ENCODE data around the gene CCL17.

CCL17 gene

GRCh38 chr16:57426356-57426755, 21.8 kb downstream of the CCL17 start:
- no peak for DNase-seq
- no peak for TF ChIP-seq CTCF (IDR thresholded peaks at IDR 0.05; ENCODE audit: low read depth, low read length, missing control alignments)
- Histone ChIP-seq H3K36me3 (replicated peaks) (peaks cover 34% of the 10 kb centered on the region), H3K27ac (no peak overlapping the region), H3K27me3 (replicated peaks) (no peaks in the 10 kb centered on the region), H3K4me3 (ENCODE audit: low read depth, low read length) (no peak overlapping the region)
- in situ Hi-C loops (cut with HindIII; ENCODE audit: low pct_ligation_motif_present, low sequenced_read_pairs): no loop called here

DNA sequence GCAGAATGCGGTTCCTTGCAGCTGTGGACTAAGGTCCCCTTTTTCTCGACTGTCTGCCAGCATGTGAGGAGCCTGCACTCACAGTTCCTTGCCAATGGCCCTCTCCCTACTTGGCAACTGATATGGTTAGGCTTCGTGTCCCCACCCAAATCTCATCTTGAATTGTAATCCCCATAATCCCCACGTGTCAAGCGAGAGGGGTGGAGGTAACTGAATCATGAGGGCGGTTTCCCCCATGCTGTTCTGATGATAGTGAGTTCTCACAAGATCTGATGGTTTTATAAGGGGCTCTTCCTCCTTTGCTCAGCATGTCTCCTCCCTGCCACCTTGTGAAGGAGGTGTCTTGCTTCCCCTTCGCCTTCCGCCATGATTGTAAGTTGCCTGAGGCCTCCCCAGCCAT, 22.7 kb downstream of the CCL17 start:
- TF ChIP-seq CTCF (IDR thresholded peaks at IDR 0.05; ENCODE audit: low read depth, low read length, missing control alignments): no peak
- Histone ChIP-seq H3K36me3 (replicated peaks) (peaks cover 40% of the 10 kb centered on the region), H3K27ac (no peak overlapping the region), H3K4me3 (ENCODE audit: low read depth, low read length) (no peak overlapping the region), H3K27me3 (replicated peaks) (no peaks in the 10 kb centered on the region)
- in situ Hi-C loops (cut with HindIII; ENCODE audit: low pct_ligation_motif_present, low sequenced_read_pairs): no loop called here
- DNase-seq: no peak

DNA sequence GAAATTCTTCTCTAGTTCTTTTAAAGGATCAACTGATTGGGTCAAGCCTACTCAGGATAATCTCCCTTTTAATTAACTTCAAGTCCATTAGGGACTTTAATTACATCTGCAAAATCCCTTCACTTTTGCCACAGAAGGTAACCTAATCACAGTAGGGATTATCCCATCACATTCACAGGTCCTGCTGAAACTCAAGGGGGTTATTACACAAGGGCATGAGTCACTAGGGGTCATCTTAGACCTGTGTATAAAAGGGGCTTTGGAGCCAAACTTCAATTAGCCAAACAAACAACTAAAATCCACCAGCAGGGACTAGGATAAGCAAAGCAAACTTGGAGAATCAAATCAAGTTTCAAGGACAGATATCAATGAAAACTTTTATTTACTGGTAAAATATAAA, 23.3 kb downstream of the CCL17 start:
- Histone ChIP-seq H3K36me3 (replicated peaks) (peaks cover 45% of the 10 kb centered on the region), H3K4me3 (ENCODE audit: low read depth, low read length) (no peak overlapping the region), H3K27me3 (replicated peaks) (no peaks in the 10 kb centered on the region), H3K27ac (no peak overlapping the region)
- no peak for DNase-seq
- no peak for TF ChIP-seq CTCF (IDR thresholded peaks at IDR 0.05; ENCODE audit: low read depth, low read length, missing control alignments)
- in situ Hi-C loops (cut with HindIII; ENCODE audit: low pct_ligation_motif_present, low sequenced_read_pairs): no loop called here

DNA sequence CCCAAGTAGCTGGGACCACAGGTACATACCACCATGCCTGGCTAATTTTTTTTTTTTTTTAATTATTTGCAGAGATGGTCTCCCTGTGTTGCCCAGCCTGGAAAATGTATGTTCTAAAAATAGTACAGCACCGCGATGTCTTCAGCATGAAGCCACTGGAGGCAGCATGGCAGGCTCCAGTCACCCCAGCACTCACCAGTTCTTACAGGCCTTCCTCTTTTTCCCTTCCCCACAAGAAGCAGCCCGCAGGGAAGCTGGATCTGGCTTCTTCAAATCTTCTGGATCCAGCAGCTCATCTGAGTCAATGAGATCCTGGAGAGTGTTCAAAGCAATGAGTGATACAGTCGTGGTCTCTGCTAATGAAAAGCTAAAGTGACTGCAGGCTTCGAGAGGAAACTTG, 26.4 kb downstream of the CCL17 start:
- Histone ChIP-seq H3K27me3 (replicated peaks) (no peaks in the 10 kb centered on the region), H3K27ac (no peak overlapping the region), H3K36me3 (replicated peaks) (peaks cover 76% of the 10 kb centered on the region), H3K4me3 (ENCODE audit: low read depth, low read length) (no peak overlapping the region)
- no peak for DNase-seq
- in situ Hi-C loops (cut with HindIII; ENCODE audit: low pct_ligation_motif_present, low sequenced_read_pairs): no loop called here
- TF ChIP-seq CTCF (IDR thresholded peaks at IDR 0.05; ENCODE audit: low read depth, low read length, missing control alignments): no peak

- DNase-seq: no peak
- no peak overlapping the region for H3K4me3 ChIP-seq (ENCODE audit: low read depth, low read length)
- no peak for TF ChIP-seq CTCF (IDR thresholded peaks at IDR 0.05; ENCODE audit: low read depth, low read length, missing control alignments)
- H3K36me3 ChIP-seq (replicated peaks): peaks cover 82% of the 10 kb centered on the region
- no peaks in the 10 kb centered on the region for H3K27me3 ChIP-seq (replicated peaks)
- no peak overlapping the region for H3K27ac ChIP-seq
- in situ Hi-C loops (cut with HindIII; ENCODE audit: low pct_ligation_motif_present, low sequenced_read_pairs): no loop called here
Measured at GRCh38 chr16:57432505-57432904, 27.9 kb downstream of the CCL17 start.

DNA sequence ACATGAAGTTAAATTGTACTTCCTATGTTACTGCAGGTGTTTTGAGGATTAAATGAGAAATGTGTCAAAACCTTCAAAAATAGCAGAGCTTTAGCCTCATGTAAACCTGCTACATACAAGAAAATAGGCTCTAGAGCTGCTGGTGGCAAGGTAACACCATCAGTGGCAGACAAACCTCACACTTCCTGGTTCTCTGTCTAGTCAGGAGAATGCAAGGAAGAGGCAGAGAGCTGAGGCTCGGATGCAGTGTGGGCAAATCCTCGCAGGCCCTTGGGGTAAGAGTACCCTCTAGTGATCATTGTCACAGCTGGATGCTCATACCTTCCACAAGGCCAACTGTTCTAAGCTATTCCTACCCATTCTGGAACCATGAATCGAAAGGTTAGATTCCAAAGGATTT, 28.4 kb downstream of the CCL17 start:
- H3K27me3 ChIP-seq (replicated peaks): no peaks in the 10 kb centered on the region
- peaks cover 83% of the 10 kb centered on the region for H3K36me3 ChIP-seq (replicated peaks)
- in situ Hi-C loops (cut with HindIII; ENCODE audit: low pct_ligation_motif_present, low sequenced_read_pairs): no loop called here
- no peak for TF ChIP-seq CTCF (IDR thresholded peaks at IDR 0.05; ENCODE audit: low read depth, low read length, missing control alignments)
- no peak overlapping the region for H3K27ac ChIP-seq
- DNase-seq: no peak
- H3K4me3 ChIP-seq (ENCODE audit: low read depth, low read length): no peak overlapping the region
